ENCODE data around the gene PRKG1.

DNA sequence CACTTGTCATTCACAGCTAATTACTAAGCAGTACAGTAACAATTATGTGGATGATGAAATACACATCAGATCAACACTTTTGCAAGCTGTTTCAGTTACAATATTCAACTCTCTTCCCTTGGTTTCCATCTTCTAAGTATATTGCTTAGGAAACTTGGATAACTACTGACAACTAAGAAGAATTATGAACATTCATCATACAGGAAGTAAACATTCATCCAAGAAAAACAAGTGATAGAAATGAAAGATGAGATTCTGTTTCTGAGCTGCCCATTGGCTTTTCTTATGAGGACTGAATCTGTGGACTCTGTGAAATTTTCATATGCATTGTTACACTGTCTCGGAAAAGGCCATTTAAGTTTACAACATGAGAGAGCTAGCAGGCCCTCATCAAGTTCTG is 240.2 kb downstream of the PRKG1 start:
- TF ChIP-seq, protein P1, sequence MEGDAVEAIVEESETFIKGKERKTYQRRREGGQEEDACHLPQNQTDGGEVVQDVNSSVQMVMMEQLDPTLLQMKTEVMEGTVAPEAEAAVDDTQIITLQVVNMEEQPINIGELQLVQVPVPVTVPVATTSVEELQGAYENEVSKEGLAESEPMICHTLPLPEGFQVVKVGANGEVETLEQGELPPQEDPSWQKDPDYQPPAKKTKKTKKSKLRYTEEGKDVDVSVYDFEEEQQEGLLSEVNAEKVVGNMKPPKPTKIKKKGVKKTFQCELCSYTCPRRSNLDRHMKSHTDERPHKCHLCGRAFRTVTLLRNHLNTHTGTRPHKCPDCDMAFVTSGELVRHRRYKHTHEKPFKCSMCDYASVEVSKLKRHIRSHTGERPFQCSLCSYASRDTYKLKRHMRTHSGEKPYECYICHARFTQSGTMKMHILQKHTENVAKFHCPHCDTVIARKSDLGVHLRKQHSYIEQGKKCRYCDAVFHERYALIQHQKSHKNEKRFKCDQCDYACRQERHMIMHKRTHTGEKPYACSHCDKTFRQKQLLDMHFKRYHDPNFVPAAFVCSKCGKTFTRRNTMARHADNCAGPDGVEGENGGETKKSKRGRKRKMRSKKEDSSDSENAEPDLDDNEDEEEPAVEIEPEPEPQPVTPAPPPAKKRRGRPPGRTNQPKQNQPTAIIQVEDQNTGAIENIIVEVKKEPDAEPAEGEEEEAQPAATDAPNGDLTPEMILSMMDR (conservative IDR thresholded peaks at IDR 0.05; ENCODE audit: low read depth, low read length), result no peak
- no peak for TF ChIP-seq RFX5 (IDR thresholded peaks at IDR 0.05; ENCODE audit: low read depth, low read length)
- no peak for TF ChIP-seq POLR2A (IDR thresholded peaks at IDR 0.05; ENCODE audit: low read depth, low read length)
- no peak for TF ChIP-seq USF2 (IDR thresholded peaks at IDR 0.05; ENCODE audit: low read depth, low read length)
